HUES6 (cell line): ENCODE measurements around the gene ANO3.

ENCODE experiments used
- H3K27ac ChIP-seq: 2 replicates; pipeline ENCODE4 v1.7.0; 2013; ENCODE audit warnings: low read depth, mild to moderate bottlenecking, low read length, inconsistent platforms
- H3K27me3 ChIP-seq: 2 replicates; pipeline ENCODE4 v1.6.1; 2013; ENCODE audit warnings: low read length; ENCODE audit not compliant: control insufficient read depth, insufficient read depth
- H3K36me3 ChIP-seq: 2 replicates; pipeline ENCODE4 v1.6.1; 2013; ENCODE audit warnings: low read length; ENCODE audit not compliant: control insufficient read depth, insufficient read depth
- H3K4me1 ChIP-seq: 2 replicates; pipeline ENCODE4 v1.6.1; 2013; ENCODE audit warnings: low read length; ENCODE audit not compliant: control insufficient read depth, insufficient read depth
- H3K4me3 ChIP-seq: 2 replicates; pipeline ENCODE4 v1.5.1; 2013; ENCODE audit warnings: low read depth, low read length
- H3K9ac ChIP-seq: one replicate; pipeline ENCODE4 v1.6.1; 2013; ENCODE audit warnings: mild to moderate bottlenecking, low read length
- H3K9me3 ChIP-seq: 2 replicates; pipeline ENCODE4 v1.6.1; 2013; ENCODE audit warnings: low read depth, low read length; ENCODE audit not compliant: control insufficient read depth, insufficient read depth

ANO3 gene

GRCh38 chr11:26676641-26677040 is 344.7 kb downstream of the ANO3 start:
- Histone ChIP-seq H3K4me1 (no peaks in the 10 kb centered on the region), H3K27ac (no peak overlapping the region), H3K9me3 (no peaks in the 10 kb centered on the region), H3K4me3 (no peak overlapping the region), H3K27me3 (no peaks in the 10 kb centered on the region), H3K9ac (no peak overlapping the region), H3K36me3 (no peaks in the 10 kb centered on the region)

- Histone ChIP-seq H3K4me1 (no peaks in the 10 kb centered on the region), H3K9ac (no peak overlapping the region), H3K9me3 (no peaks in the 10 kb centered on the region), H3K36me3 (no peaks in the 10 kb centered on the region), H3K27ac (no peak overlapping the region), H3K4me3 (no peak overlapping the region), H3K27me3 (no peaks in the 10 kb centered on the region)
Measured at GRCh38 chr11:26677566-26677965, 345.6 kb downstream of the ANO3 start.

GRCh38 chr11:26687351-26687750 is 355.4 kb downstream of the ANO3 start:
- Histone ChIP-seq H3K27ac (no peak overlapping the region), H3K36me3 (no peaks in the 10 kb centered on the region), H3K27me3 (no peaks in the 10 kb centered on the region), H3K4me1 (no peaks in the 10 kb centered on the region), H3K4me3 (no peak overlapping the region), H3K9ac (no peak overlapping the region), H3K9me3 (no peaks in the 10 kb centered on the region)

GRCh38 chr11:26688701-26689100 is 356.8 kb downstream of the ANO3 start:
- no peaks in the 10 kb centered on the region for H3K36me3 ChIP-seq
- H3K4me1 ChIP-seq = no peaks in the 10 kb centered on the region
- no peak overlapping the region for H3K9ac ChIP-seq
- no peaks in the 10 kb centered on the region for H3K27me3 ChIP-seq
- H3K27ac ChIP-seq = no peak overlapping the region
- no peak overlapping the region for H3K4me3 ChIP-seq
- H3K9me3 ChIP-seq = no peaks in the 10 kb centered on the region

- no peaks in the 10 kb centered on the region for H3K4me1 ChIP-seq
- no peak overlapping the region for H3K9ac ChIP-seq
- no peaks in the 10 kb centered on the region for H3K36me3 ChIP-seq
- H3K27ac ChIP-seq = no peak overlapping the region
- H3K4me3 ChIP-seq = no peak overlapping the region
- no peaks in the 10 kb centered on the region for H3K27me3 ChIP-seq
- no peaks in the 10 kb centered on the region for H3K9me3 ChIP-seq
Measured at GRCh38 chr11:26696330-26696729, 364.4 kb downstream of the ANO3 start.

- H3K27me3 ChIP-seq = no peaks in the 10 kb centered on the region
- no peaks in the 10 kb centered on the region for H3K4me1 ChIP-seq
- no peaks in the 10 kb centered on the region for H3K9me3 ChIP-seq
- no peaks in the 10 kb centered on the region for H3K36me3 ChIP-seq
- no peak overlapping the region for H3K4me3 ChIP-seq
- H3K27ac ChIP-seq = no peak overlapping the region
- no peak overlapping the region for H3K9ac ChIP-seq
Measured at GRCh38 chr11:26698224-26698623, 366.3 kb downstream of the ANO3 start.

- no peak overlapping the region for H3K9ac ChIP-seq
- H3K27ac ChIP-seq = no peak overlapping the region; the same call in 1 of the 2 replicates
- H3K4me1 ChIP-seq = peaks cover 10% of the 10 kb centered on the region; the same call in 1 of the 2 replicates
- no peak overlapping the region for H3K4me3 ChIP-seq
- no peaks in the 10 kb centered on the region for H3K9me3 ChIP-seq
- H3K27me3 ChIP-seq = no peaks in the 10 kb centered on the region
- H3K36me3 ChIP-seq = no peaks in the 10 kb centered on the region
Measured at GRCh38 chr11:26700574-26701235, 368.8 kb downstream of the ANO3 start.

GRCh38 chr11:26702406-26702805 is 370.5 kb downstream of the ANO3 start:
- no peaks in the 10 kb centered on the region for H3K27me3 ChIP-seq
- no peak overlapping the region for H3K27ac ChIP-seq
- H3K4me3 ChIP-seq = no peak overlapping the region
- H3K36me3 ChIP-seq = no peaks in the 10 kb centered on the region
- no peaks in the 10 kb centered on the region for H3K9me3 ChIP-seq
- H3K4me1 ChIP-seq = peaks cover 10% of the 10 kb centered on the region; the same call in 1 of the 2 replicates
- no peak overlapping the region for H3K9ac ChIP-seq

GRCh38 chr11:26703411-26704191 is 371.7 kb downstream of the ANO3 start:
- H3K9ac ChIP-seq = no peak overlapping the region
- no peaks in the 10 kb centered on the region for H3K9me3 ChIP-seq
- H3K27ac ChIP-seq = no peak overlapping the region
- H3K4me1 ChIP-seq = peaks cover 10% of the 10 kb centered on the region; the same call in 1 of the 2 replicates
- no peaks in the 10 kb centered on the region for H3K27me3 ChIP-seq
- no peak overlapping the region for H3K4me3 ChIP-seq
- H3K36me3 ChIP-seq = no peaks in the 10 kb centered on the region

- H3K36me3 ChIP-seq = no peaks in the 10 kb centered on the region
- no peaks in the 10 kb centered on the region for H3K27me3 ChIP-seq
- H3K4me1 ChIP-seq = peaks cover 10% of the 10 kb centered on the region; the same call in 1 of the 2 replicates
- H3K27ac ChIP-seq = no peak overlapping the region
- H3K9me3 ChIP-seq = no peaks in the 10 kb centered on the region
- H3K4me3 ChIP-seq = no peak overlapping the region
- no peak overlapping the region for H3K9ac ChIP-seq
Measured at GRCh38 chr11:26704249-26704648, 372.3 kb downstream of the ANO3 start.

GRCh38 chr11:26706181-26706580 is 374.3 kb downstream of the ANO3 start:
- no peaks in the 10 kb centered on the region for H3K27me3 ChIP-seq
- H3K27ac ChIP-seq = no peak overlapping the region
- no peaks in the 10 kb centered on the region for H3K9me3 ChIP-seq
- no peak overlapping the region for H3K9ac ChIP-seq
- H3K4me3 ChIP-seq = no peak overlapping the region
- H3K36me3 ChIP-seq = no peaks in the 10 kb centered on the region
- peaks cover 10% of the 10 kb centered on the region; the same call in 1 of the 2 replicates for H3K4me1 ChIP-seq
